OCI-LY3 (cell line): ENCODE results near the gene TMEM106C.

ENCODE experiments used
- CTCF ChIP-seq: fragments of 200-600, 300-600 bp; sonication (generic); IDR thresholded peaks from 2 replicates; pipeline ENCODE4 v1.5.1; 2014; ENCODE audit warnings: antibody characterized with exemption, low read length, low read depth
- EZH2phosphoT487 ChIP-seq: fragments of 200-600 bp; shearing (Covaris generic); IDR thresholded peaks from 2 replicates; pipeline ENCODE4 v1.6.1; 2018; ENCODE audit warnings: antibody characterized with exemption, mixed run types, low read depth

- TF ChIP-seq CTCF = no peak
- no peak for TF ChIP-seq EZH2phosphoT487
Measured at GRCh38 chr12:47984331-47984801, 21.0 kb downstream of the TMEM106C start.
